Measurements from ENCODE around the gene RPL12. TPM values are rescaled to one million over a fixed set of nuclear protein-coding genes. Genes with fewer than 3 reads are reported as not detected.

The RPL12 gene
- total RNA-seq, 2 experiments from 2014 or later: 1,573 to 1,585 TPM

Other genes starting within 250 kb of the RPL12 start
- 1 to 10 TPM; 4.1 to 4.5 TPM for gene GARNL3, start 186.6 kb downstream of the RPL12 start, total RNA-seq
- gene SLC2A8, start 54.2 kb downstream of the RPL12 start, total RNA-seq: 1 to 10 TPM; 5.3 to 6.5 TPM
- gene ZNF79, start 27.0 kb downstream of the RPL12 start, total RNA-seq: 10 to 100 TPM; 14.3 to 16.0 TPM
- 10 to 100 TPM; 23.4 to 25.2 TPM for gene LRSAM1, start 104 bp upstream of the RPL12 start, total RNA-seq
- 10 to 100 TPM; 18.3 to 22.8 TPM for gene STXBP1, start 160.9 kb upstream of the RPL12 start, total RNA-seq